Stimulated activated CD8-positive, alpha-beta memory T cell treated with anti-CD3 and anti-CD28 coated beads, Interleukin-15, amount 100 ng/mL, for 4 hours (primary cell): ENCODE data around the gene UBA1.
A peak's percentile ranks its signal among the peaks of the same experiment; 100 is the strongest.

Experiments
- DNase-seq, 2 donors: peaks; one replicate each; pipeline ENCODE4 v3.0.0-alpha.2; 2020; ENCODE audit warnings: low read depth in 2 of 2

The UBA1 gene

DNA sequence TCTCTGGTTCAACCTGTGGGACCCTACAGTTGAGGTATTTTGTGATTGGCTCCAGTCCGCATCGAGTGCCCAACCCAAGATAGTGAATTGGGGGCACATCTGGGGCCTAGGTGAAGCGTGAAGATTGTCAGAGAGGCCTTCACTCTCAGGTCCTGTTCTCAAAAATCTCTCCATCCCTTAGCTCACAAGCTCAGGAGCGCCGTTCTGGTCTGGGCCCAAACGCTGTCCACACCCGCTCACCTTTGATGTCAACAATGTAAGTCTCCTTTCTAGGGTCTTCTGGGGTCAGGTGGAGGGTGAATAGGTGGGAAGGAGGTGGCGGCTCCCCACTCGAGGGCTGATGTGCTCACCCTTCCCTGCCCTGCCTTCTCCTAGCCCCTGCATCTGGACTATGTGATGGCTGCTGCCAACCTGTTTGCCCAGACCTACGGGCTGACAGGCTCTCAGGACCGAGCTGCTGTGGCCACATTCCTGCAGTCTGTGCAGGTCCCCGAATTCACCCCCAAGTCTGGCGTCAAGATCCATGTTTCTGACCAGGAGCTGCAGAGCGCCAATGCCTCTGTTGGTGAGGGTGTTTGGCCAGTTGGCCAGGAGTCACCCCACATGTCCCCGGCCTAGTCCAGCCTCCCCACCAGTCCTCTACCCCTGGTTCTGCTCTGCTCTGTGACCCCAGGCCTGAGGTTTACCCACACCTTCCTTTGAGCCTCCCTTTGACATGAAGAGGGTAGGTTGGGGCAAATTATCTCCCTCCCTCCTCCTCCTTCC, 17.2 kb downstream of the UBA1 start:
- DNase-seq, result no peak

DNA sequence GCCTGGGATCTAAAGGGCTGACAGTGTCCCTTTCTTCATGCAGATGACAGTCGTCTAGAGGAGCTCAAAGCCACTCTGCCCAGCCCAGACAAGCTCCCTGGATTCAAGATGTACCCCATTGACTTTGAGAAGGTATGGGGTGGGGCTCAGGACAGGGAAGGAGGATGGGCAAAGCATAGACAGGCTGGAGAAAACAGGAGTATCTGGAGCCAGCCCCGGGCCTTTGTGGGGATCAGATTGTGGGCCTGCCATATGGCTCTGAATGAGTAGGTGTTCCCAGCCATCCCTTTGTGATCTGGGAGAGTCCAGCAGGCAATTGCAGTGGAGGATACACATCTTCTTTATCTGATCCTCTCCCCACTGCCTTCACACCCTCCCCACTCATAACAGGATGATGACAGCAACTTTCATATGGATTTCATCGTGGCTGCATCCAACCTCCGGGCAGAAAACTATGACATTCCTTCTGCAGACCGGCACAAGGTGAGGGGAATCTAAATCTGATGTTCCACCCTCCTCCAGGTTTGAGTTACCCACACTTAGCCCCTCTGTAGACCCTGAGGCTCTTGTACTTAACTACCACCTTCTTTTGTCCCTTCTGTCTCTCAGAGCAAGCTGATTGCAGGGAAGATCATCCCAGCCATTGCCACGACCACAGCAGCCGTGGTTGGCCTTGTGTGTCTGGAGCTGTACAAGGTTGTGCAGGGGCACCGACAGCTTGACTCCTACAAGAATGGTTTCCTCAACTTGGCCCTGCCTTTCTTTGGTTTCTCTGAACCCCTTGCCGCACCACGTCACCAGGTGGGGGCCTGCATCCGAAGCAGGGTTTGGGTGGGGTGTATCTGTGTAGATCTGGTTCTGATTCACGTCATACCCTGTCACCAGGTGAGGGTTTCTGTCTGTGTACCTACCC, 19.0 kb downstream of the UBA1 start:
- no peak for DNase-seq

DNA sequence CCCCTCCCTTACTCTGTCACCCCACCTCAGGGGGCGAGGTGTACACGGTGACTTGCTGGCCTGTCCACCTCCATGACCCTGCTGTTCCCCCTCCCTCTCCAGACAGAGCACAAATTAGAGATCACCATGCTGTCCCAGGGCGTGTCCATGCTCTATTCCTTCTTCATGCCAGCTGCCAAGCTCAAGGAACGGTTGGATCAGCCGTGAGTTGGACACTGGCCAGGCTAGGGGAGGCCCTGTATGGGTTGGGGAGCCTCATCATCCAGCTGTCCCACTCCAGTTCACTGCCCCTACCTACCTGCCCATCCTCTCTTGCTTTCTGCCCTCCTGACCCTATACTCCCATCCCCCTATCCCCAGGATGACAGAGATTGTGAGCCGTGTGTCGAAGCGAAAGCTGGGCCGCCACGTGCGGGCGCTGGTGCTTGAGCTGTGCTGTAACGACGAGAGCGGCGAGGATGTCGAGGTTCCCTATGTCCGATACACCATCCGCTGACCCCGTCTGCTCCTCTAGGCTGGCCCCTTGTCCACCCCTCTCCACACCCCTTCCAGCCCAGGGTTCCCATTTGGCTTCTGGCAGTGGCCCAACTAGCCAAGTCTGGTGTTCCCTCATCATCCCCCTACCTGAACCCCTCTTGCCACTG, 20.9 kb downstream of the UBA1 start:
- no peak for DNase-seq

DNA sequence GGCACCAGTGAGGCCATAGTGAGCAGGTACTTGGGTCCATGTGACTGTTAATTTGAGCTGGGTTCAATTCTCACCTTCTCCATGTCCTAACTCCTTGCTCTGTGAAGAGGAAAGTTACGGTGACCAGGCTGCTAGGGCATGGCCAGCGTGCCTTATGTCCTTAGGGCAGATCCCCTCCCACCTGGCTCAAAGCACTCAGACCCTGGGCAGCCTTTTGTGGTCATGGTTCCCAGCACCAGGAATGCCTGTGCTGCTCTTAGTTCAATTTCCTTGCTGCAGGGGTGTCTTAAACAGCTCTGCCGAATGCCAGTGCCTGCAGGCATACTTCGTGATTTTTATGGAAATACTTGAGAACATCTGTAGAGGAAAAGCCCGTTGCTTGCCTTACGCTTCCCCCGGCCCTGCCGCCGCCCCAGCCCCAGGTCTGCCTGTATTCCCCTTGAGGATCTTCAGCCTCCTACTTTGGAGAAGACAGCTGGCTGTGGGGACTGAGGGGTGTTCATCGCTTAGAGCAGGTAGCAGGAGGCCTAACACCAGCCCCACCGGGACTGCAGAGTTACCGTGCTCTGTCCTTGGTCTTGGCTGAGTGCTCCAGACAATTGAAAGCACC, 21.8 kb downstream of the UBA1 start:
- DNase-seq, result no peak

DNA sequence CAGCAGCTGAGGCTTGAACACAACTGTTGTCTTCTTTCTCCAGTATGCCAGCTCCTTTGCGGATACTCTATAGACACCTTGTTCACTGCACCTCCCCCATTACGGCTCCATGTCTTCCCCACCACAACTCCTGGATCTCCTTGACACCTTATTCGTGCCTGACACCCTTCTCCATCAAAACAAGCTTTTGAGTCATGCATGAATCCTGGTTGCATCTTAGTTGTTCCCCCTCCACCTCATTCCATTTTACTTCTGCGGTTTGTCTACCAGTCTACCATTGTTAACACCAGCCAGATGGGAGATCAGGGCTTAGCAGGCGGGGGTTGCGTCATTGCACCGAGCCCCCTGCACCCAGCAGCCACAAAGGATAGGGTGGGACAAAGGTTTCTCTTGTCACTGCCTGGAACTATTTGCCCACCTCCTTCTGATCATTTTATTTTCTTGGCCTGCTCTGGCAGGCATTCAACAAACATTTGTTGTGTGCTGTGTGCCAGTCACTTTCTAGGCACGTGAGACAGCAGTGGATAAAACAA, 22.8 kb downstream of the UBA1 start:
- no peak for DNase-seq

DNA sequence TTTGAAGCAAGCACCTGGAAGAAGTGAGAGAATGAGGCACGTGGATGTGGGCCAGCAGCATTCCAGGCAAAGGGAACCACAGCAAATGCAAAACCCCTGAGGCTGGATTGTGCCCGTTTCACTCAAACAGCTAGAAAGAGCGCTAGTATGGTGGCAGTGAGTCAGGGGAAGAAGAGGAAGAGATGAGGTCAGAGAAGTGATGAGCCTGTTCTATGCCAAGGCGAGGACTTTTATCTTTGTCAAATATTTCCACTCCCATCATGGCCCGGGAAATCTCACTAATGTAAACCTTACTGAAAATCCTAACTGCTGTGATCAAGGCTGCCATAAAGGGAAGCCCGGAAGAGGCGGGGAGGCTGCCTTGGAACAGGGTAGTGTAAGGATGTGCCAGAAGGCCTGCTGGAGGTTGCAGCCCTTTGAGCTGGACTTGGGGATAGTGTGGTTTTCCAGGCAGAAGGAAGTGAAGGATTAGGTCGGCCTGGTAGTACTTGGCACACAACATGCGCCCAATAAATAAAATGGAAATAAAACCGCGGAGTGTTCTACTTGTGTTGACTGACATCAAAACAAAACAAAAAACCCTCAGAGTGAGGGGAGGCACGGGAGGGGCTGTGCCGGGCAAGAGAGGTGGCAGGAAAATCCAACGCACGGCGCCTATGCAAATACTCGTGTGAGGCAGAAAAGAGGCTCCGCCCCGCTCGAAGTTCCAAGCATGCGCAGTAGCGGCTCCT, 23.7 kb downstream of the UBA1 start:
- no peak for DNase-seq

DNA sequence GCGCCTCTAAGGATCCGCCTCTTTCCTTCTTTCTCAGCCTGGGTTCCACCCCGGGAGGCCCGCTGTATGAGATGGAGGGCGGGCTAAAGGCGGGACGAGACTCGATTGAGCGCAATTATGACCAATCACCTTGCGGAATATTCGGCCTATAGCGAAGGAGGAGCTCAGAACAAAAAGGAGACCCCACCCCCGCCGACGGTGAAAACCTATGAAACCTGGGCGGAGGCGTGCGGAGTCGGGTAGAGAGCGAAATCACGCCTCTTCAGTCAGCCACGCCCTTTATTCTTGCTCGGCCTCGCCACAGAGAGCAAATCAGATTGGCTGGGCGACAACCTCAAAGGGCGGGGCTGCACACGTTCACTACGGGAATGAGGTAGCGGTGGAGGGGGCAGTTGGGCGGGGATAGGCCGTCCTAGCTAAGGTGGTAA, 24.2 kb downstream of the UBA1 start:
- DNase-seq, result peak; percentile 94 to 96

DNA sequence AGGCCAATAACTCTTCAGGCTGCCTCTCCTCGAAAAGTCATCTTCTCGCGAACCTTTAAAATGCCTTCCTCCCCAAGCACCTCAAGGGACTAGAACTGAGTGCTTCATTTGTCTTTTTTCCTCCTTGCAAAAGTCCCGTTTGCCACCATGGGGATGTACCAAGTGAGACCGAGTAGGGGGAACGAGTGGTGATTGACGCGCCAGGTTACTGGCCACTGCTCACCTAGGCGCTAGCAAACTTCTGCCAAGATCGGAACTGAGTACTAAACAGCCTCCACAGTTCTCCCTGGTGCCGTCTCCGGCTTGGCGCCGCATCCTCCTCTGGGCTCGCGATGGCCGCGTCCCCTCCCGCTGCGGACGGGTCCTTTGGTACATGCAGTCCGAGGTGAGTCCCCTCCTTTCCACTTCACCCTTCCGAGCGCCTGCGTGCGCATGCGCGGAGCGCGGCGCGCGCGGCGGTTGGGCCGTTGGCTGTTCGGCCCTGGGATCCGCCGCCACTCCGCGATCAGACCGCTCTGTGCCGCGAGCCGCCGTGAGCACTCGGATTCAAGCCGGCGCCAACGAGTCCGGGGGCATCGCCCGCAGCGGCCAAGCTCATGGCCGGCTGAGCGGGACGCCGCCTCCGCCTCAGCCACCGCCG, 24.8 kb downstream of the UBA1 start, which contains the start of gene CDK16:
Gene CDK16, plus strand, starts transcription at position 402 of the 640 bp plus-strand sequence. CDS start 4,877 bp downstream, outside the sequence.
- peak; percentile 44 to 72 for DNase-seq

DNA sequence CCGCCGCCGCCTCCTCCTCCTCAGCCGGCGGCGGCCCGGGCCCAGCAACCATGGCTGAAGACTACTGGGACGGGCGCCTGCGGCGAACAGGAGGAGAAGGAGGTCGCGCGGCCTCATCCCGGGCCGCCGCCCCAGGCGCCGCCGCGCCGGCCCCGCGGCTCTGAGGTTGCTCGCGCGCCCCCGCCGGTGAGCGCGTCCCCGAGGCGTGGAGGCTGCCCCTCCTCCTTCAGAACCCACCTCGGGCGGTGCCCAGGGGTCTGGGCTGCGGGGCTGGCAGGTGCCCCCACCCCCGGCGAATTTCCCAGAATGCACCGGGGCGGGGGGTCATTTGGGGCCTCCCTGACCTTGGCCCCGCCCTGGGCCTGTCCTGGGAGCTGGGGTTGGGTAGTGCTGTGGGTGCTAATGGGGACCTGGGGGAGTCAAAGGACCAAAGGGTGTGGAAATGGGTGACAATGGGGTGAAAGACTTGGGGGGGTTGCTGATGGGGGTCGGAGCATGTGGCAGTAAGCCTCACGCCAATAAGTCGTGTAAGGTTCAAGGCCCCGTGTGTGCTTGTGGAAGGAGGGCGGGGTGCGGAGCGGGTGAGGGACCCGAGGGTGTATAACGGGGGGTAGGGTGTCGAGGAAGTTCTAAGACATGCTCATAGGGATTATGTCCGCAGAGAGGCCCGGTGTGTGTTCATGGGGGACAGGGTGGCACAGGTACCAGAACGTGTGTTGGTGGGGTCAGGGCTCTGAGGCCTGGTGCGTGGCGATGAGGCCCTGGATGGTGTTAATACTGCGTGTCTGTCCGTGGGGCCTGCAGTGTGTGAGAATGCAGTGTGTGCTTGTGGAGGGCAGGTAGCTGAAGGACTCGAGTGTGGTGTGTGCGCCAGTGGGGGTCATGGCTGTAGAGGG, 25.5 kb downstream of the UBA1 start:
- DNase-seq, result peak; percentile 1 to 21

DNA sequence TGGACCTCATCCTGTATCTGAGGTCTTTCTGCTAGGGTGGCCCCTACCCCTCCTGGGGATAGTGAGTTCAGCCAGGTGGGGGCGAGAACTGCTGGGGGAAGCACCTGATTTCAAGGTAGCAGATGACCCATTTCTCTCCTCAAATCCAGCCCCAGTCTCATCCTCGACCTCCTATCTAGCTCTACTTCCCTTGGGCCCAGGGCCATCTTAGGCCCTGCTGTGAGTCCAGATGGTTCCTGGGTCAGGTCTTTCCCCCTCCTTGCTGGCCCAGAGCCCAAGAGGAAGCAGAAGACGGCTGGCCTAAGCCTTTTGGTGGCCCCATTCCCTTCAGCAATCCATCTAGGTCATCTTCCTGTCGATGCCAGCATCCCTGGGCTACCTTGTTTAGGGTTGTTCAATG, 28.1 kb downstream of the UBA1 start:
- no peak for DNase-seq

DNA sequence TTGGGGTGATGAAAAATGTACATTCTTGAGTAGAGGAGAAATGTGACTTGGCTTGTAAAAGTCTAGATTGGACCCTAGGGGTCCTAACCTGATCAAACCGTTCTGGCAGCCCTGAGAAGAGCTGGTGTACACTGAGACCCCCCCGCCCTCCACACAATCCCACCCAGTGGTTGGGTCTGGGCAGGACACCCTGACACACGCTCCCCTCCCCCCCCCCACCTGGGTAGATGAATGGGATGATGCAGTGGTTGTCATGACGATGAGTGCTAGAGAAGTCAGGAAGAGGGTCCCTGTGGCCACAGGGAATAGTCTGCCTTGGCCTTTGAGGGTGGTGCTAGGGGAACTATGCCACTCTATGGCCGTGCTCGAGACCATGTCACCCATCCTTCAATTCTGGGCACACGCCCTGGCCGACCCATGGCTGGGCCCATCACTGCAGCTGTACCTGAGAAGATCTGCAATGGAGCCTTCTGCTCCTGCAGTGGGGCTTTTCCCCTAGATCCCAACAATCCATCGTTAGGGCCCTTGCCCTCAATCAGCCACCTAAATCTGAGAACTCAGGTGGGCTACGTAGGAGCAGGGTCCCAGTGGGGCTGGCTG, 29.2 kb downstream of the UBA1 start:
- no peak for DNase-seq

DNA sequence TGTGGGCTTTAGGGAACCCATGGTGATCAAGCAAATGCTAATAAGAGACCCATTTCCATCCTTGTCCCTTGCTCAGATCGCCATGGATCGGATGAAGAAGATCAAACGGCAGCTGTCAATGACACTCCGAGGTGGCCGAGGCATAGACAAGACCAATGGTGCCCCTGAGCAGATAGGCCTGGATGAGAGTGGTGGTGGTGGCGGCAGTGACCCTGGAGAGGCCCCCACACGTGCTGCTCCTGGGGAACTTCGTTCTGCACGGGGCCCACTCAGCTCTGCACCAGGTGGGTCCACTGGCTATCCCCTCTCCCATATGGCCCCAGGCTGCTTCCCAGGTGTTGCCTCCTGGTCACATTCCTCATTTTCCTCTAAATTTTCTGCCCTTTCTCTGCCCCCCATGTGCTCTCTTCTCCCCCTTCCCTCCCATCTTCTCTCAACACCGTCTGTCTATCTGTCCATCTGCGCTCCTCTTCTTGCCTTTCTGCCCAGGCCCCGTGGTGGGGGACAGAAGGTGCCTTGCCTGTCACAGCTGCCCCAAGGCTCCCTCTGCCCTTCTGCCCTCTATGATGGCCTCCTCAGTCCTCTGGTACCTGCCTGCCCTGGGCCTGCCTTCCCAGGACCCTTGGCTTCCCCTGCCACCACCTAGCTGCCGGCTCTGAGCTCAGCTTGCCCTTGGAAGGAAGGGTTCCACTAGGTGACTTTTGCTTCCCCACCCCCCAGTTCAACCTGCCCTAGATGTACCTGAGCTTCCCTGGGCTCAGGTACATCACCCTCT, 30.0 kb downstream of the UBA1 start:
- no peak for DNase-seq

DNA sequence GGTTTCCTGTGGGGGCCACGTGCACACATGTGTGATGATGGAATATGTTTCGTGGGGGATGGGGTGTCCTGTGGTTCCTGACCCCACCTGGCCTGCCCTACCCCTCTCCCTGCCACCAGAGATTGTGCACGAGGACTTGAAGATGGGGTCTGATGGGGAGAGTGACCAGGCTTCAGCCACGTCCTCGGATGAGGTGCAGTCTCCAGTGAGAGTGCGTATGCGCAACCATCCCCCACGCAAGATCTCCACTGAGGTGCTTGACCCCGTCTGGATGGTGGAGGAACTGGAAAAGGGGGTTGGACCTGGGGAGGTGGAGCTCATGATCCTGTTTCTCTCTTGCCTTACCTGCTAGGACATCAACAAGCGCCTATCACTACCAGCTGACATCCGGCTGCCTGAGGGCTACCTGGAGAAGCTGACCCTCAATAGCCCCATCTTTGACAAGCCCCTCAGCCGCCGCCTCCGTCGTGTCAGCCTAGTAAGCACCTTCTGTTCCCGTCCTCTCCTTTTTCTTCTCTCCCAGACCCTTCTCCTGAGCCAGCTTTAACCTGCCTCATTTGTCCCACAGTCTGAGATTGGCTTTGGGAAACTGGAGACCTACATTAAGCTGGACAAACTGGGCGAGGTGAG, 30.8 kb downstream of the UBA1 start:
- no peak for DNase-seq

DNA sequence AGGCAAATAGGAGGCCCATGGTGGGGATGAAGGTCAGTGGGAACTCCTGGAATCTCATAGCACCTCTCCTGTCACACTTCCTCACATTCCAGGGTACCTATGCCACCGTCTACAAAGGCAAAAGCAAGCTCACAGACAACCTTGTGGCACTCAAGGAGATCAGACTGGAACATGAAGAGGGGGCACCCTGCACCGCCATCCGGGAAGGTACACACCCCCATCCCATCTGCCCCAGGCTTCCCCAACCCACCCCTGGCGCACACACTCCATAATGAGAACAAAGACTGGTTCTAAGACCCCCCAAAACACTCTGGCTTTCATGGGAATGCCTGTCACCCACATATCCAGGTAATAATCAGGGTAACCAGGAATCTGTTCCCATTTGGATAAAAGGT, 31.3 kb downstream of the UBA1 start:
- DNase-seq, result no peak

DNA sequence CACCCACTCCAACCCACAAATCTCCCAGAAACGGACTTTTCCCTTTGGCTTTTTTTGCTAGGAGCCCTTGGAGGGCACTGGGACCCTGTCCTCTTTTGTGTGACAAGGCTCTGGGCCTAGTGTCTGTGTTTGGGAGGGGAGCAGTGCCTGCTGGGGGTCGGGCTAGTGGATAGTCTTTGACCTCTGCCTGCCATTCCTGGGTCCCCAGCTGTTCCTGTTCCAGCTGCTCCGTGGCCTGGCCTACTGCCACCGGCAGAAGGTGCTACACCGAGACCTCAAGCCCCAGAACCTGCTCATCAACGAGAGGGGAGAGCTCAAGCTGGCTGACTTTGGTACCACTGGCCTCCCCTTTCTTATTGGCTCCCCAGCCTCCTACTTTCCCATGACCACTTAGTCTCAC, 32.4 kb downstream of the UBA1 start:
- no peak for DNase-seq

DNA sequence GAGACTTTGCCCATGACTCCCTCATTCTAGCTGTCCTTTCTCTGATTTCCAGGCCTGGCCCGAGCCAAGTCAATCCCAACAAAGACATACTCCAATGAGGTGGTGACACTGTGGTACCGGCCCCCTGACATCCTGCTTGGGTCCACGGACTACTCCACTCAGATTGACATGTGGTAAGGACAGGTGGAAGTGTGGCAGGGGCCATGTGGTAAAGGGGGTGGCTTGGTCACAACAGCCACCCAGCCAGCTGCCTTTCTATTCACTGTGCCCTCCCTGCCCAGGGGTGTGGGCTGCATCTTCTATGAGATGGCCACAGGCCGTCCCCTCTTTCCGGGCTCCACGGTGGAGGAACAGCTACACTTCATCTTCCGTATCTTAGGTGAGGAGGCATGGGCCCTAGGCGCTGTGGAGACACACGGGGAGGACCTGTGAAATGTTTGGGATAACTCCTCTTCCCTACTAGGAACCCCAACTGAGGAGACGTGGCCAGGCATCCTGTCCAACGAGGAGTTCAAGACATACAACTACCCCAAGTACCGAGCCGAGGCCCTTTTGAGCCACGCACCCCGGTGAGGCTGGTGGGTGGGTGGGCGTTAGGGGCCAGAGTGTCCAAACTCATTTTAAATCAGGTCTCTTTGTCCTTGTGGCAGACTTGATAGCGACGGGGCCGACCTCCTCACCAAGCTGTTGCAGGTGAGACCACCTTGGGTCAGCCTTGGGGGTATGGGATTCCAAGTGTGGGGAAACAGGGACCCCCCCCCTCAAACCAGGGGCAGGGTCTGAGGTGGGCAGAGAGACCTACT, 33.1 kb downstream of the UBA1 start:
- DNase-seq, result no peak

DNA sequence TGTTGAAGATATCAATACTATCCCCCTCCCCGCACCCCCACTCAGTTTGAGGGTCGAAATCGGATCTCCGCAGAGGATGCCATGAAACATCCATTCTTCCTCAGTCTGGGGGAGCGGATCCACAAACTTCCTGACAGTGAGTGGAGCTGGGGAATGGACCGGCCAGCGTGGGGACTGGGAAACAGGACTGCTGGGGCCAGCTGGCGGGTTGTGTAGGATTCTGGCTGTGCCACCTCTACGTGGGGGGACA, 33.6 kb downstream of the UBA1 start:
- no peak for DNase-seq
